Psoas muscle (tissue), 8 donors: ENCODE results near the gene PPP1R15B. TPM values are rescaled to one million over a fixed set of nuclear protein-coding genes. Genes with fewer than 3 reads are reported as not detected.

Experiments
- ATAC-seq, 4 donors: fragments of 200-7000 bp; cut with Tn5 transposase; one replicate each; pipeline ENCODE4 v1.9.1; 2020; ENCODE audit warnings: moderate library complexity in 3 of 4, mild to moderate bottlenecking in 2 of 4
- DNase-seq, 2 donors: peaks; one replicate each; pipeline ENCODE4 v3.0.0-alpha.2; 2020
- H3K27ac ChIP-seq: fragments of 200-600 bp; one replicate; pipeline ENCODE4 v1.8.0; 2022
- H3K27me3 ChIP-seq, 3 donors: fragments of 200-600 bp in 1 of 3; one replicate each; pipeline versions ENCODE4 v1.6.1 to v1.8.0; 2013 to 2022; ENCODE audit warnings: low read length in 2 of 3, mild to moderate bottlenecking in 2 of 3, moderate library complexity in 1 of 3; ENCODE audit not compliant: insufficient read depth in 3 of 3
- H3K36me3 ChIP-seq, 2 donors: fragments of 200-600 bp in 1 of 2; one replicate each; pipeline versions ENCODE4 v1.6.1 to v1.8.0; 2013 to 2022; ENCODE audit warnings: low read depth in 1 of 2, mild to moderate bottlenecking in 1 of 2, moderate library complexity in 1 of 2; ENCODE audit not compliant: insufficient read depth in 1 of 2
- H3K4me1 ChIP-seq: fragments of 200-600 bp; one replicate; pipeline ENCODE4 v1.8.0; 2022
- H3K4me3 ChIP-seq: fragments of 200-600 bp; one replicate; pipeline ENCODE4 v1.8.0; 2022; ENCODE audit warnings: mild to moderate bottlenecking
- H3K9me3 ChIP-seq: fragments of 200-600 bp; one replicate; pipeline ENCODE4 v1.8.0; 2022
- WGBS, 3 donors: extraction: QIAGEN DNeasy Blood & Tissue Kit; methylation state at CpG; one replicate each; pipeline versions ENCODE4 v1.1.6 to v1.1.7; 2013; 5-methylcytosine and 5-hydroxymethylcytosine counted together
- intact Hi-C, 2 donors: fragments of 100-400 bp; cut with DNase I; formaldehyde crosslinking; loops; one replicate each; pipeline versions ENCODE4 v1.11.0 to v1.14.2; 2022
- polyA plus RNA-seq, 3 donors: library from polyadenylated mRNA; stranded (reverse); fragments of 200-250 nt; gene quantifications; one replicate each; pipeline ENCODE4 v1.2.3, GENCODE V29; 2013
- total RNA-seq, 4 donors: library from RNA; stranded (reverse); fragmentation: NEBNext Ultra II Directional in 2 of 4; extraction: Animal tissue kit (Norgen Biotek cat#: 25700) in 2 of 4; gene quantifications; one replicate each; pipeline versions ENCODE4 v1.2.1 to v1.2.4, GENCODE V29; 2021 to 2023
- TF ChIP-seq, protein P1 (sequence below): fragments of 200-600 bp; IDR thresholded peaks from one replicate; pipeline ENCODE4 v1.8.0; 2022; ENCODE audit warnings: antibody characterized with exemption
- donor health status: healthy with polysubstance abuse.
- donor health status: DM: no; HTN: no; CAD: no; lungs with moderate emphysema.
- donor health status: Bipolar disorder and iron deficiency.
- donor health status: healthy.
- donor health status: DM: yes; HTN: yes; CAD: no.
- donor health status: DM: no; HTN: no; CAD: no.
- donor health status: DM: no; HTN: no; CAD: no.
- donor health status: DM: yes; HTN: yes; CAD: no.

Gene PPP1R15B
- total and polyA plus RNA-seq, 7 donors = 12.2 to 35.2 (median 19.3) TPM

DNA sequence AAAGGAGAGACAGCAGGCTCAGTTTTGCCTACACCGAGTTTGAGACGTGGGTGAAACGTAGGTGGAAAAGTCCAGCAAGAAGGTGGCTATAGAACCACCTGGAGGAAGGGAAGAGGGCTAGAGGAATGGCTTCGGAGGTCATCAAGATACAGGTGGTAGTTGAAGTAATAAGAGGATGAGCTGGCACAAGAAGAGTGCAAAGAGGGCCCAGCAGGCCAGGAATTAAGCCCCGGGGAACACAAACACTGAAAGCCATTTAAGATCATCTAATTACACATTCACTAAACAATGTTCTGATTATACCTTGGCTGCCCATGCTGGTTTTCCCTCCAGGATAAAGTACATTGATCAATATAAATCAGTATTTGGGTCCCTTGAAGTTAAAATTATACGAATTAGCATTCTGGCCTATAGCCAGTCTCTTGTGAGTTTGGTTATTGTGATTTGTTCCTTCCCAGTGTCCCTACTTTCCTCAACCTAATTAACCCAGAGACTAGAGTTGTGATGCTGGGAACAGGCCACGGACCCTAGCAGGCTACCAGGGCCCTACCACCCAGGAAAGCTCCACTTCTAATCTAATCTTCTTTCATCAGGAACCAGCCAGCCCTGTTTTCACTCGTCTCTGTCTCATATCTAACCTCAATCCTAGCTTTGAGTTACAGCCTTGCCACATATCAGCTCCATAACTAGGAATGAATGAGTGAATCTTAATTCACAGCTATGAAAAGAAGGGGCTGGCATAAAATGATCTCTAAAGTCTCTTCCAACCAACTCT is 26.4 kb upstream of the PPP1R15B start:
- intact Hi-C loops = no loop called here
- Histone ChIP-seq H3K9me3 (no peaks in the 10 kb centered on the region), H3K4me3 (no peak overlapping the region), H3K36me3 (peaks cover 3 to 93% of the 10 kb centered on the region in 2 donors), H3K27me3 (no peaks in the 10 kb centered on the region), H3K27ac (peak overlapping the region; percentile 69), H3K4me1 (peaks cover 78% of the 10 kb centered on the region)
- peak; percentile 0 to 9 (median 4) for ATAC-seq
- DNase-seq = no peak
- WGBS, 3 donors = 67 to 81% (median 70%) methylated on average over 8 of the region's 8 CpGs
- TF ChIP-seq, protein P1, sequence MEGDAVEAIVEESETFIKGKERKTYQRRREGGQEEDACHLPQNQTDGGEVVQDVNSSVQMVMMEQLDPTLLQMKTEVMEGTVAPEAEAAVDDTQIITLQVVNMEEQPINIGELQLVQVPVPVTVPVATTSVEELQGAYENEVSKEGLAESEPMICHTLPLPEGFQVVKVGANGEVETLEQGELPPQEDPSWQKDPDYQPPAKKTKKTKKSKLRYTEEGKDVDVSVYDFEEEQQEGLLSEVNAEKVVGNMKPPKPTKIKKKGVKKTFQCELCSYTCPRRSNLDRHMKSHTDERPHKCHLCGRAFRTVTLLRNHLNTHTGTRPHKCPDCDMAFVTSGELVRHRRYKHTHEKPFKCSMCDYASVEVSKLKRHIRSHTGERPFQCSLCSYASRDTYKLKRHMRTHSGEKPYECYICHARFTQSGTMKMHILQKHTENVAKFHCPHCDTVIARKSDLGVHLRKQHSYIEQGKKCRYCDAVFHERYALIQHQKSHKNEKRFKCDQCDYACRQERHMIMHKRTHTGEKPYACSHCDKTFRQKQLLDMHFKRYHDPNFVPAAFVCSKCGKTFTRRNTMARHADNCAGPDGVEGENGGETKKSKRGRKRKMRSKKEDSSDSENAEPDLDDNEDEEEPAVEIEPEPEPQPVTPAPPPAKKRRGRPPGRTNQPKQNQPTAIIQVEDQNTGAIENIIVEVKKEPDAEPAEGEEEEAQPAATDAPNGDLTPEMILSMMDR = no peak

DNA sequence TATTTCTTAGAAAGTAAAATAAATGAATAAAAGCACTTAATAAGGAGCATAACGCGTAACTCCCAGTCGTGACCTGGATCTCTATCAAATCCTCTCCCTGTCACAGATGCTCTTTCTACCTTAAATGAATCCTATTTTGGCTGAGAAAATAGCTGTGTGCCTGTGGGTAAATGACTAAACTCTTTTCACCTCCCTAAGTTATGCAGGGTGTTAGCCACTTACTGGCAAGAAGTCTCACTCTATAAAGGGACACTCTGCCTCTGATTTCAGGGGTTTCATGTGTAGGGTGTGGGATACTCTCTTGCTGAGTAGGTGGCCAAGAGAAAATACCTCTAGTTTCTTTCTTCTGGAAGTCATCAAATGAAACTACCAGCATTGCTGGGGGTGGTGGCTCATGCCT is 24.3 kb upstream of the PPP1R15B start:
- ATAC-seq (peak; percentile 42 to 62 (median 54)), DNase-seq (no peak)
- WGBS, 3 donors = 33 to 72% (median 40%) methylated on average over 3 of the region's 3 CpGs
- Histone ChIP-seq H3K4me1 (peaks cover 70% of the 10 kb centered on the region), H3K36me3 (peaks cover 3 to 93% of the 10 kb centered on the region in 2 donors), H3K4me3 (no peak overlapping the region), H3K9me3 (no peaks in the 10 kb centered on the region), H3K27me3 (no peaks in the 10 kb centered on the region), H3K27ac (peak overlapping the region; percentile 32)
- intact Hi-C loops = no loop called here
- TF ChIP-seq, protein P1 = no peak

DNA sequence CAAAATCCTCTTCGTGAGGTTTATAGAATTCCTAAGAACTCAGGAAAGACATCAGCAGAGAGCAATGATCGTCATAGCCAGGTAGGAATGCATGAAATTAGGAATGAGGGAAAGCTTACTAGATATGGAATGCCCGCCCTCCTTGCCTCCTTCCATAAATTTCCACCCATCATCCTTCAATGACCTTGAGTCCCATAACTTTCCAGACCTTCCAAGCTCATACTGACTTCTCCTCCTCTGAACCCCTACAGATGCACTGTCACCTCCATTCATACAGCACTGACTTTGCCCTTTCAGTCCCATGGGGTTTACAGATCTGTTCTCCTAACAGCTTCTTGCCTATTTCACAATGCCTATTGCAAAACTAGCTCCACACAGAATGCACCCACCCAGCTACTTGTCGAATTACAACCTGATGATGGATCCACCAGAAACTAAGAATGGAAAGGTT is 23.8 kb upstream of the PPP1R15B start:
- DNase-seq = no peak
- peak; percentile 60 to 80 (median 78) for ATAC-seq
- TF ChIP-seq, protein P1 = no peak
- intact Hi-C loops = no loop called here
- Histone ChIP-seq H3K27ac (peak overlapping the region; percentile 32), H3K9me3 (no peaks in the 10 kb centered on the region), H3K36me3 (peaks cover 3 to 93% of the 10 kb centered on the region in 2 donors), H3K27me3 (no peaks in the 10 kb centered on the region), H3K4me1 (peaks cover 69% of the 10 kb centered on the region), H3K4me3 (no peak overlapping the region)
- 43 to 65% (median 54%) methylated on average over 4 of the region's 4 CpGs for WGBS, 3 donors

DNA sequence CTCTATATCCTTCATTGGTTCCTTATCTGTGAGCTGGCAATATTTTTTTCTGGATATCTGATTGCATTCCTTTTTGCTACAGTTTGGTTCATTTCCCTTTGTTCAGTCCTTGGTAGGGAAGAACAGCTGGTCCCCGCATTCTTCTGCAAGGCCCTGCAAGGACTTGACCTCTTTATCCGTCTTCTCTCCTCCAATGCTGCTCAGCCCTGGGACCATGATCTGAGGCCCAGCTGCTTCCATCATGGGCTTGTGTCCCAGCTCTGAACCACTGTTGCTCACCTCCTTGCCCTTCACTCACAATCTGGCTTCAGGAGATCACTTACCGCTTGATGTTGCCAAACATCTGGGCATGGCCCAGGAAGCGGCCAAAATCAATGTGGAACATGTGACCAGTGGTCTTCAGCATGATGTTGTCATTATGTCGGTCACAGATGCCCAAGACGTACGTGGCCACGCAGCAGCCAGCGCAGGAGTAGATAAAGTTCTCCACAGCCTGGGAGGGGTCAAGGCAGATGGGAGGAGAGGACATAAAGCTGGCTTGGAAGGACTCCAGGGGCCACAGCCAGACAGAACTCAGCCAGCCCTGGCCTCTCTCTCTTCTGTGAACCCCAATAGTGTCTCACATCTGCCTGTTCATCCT is 22.6 kb upstream of the PPP1R15B start:
- TF ChIP-seq, protein P1 = no peak
- Histone ChIP-seq H3K36me3 (peaks cover 3 to 93% of the 10 kb centered on the region in 2 donors), H3K4me1 (peaks cover 61% of the 10 kb centered on the region), H3K9me3 (no peaks in the 10 kb centered on the region), H3K4me3 (no peak overlapping the region), H3K27me3 (no peaks in the 10 kb centered on the region), H3K27ac (peak overlapping the region; percentile 32)
- ATAC-seq (no peak), DNase-seq (no peak)
- intact Hi-C loops = loop anchor here in 1 of 2 donors (5.0 kb wide), 1 partner anchor 68 kb away; no protein-coding TSS in a partner anchor
- 26 to 61% (median 35%) methylated on average over 9 of the region's 9 CpGs for WGBS, 3 donors
